Lung (tissue), 16 donors: Measurements from ENCODE around the gene SLC25A39. TPM values are rescaled to one million over a fixed set of nuclear protein-coding genes. Genes with fewer than 3 reads are reported as not detected.
"Not testable (repeated sequence)": the region's sequence is repeated elsewhere in the genome, so short reads cannot be mapped to it uniquely, and the experiment has no call there.

ENCODE experiments used
- ATAC-seq: fragments of 200-7000 bp; cut with Tn5 transposase; one replicate; pipeline ENCODE4 v1.9.1; 2020; ENCODE audit warnings: moderate number of reproducible peaks; ENCODE audit not compliant: insufficient read depth, low FRiP score
- DNase-seq, 3 donors: peaks; one replicate each; pipeline ENCODE4 v3.0.0-alpha.2; 2013 to 2017
- H3K27ac ChIP-seq, 2 donors: one replicate each; pipeline ENCODE4 v1.5.1; 2013; ENCODE audit warnings: mild to moderate bottlenecking in 2 of 2, moderate library complexity in 2 of 2, control low read depth in 1 of 2, inconsistent platforms in 1 of 2, low read depth in 1 of 2, low read length in 1 of 2
- H3K27me3 ChIP-seq, 3 donors: one replicate each; pipeline ENCODE4 v1.5.1; 2013; ENCODE audit warnings: low read length in 2 of 3; ENCODE audit not compliant: control insufficient read depth in 3 of 3, insufficient read depth in 3 of 3
- H3K36me3 ChIP-seq, 4 donors: one replicate each; pipeline ENCODE4 v1.5.1; 2013; ENCODE audit warnings: low read length in 4 of 4, mild to moderate bottlenecking in 1 of 4, moderate library complexity in 1 of 4; ENCODE audit not compliant: control insufficient read depth in 4 of 4, insufficient read depth in 4 of 4
- H3K4me1 ChIP-seq, 5 donors: one replicate each; pipeline ENCODE4 v1.5.1; 2013; ENCODE audit warnings: low read length in 5 of 5, mild to moderate bottlenecking in 2 of 5, moderate library complexity in 1 of 5; ENCODE audit not compliant: control insufficient read depth in 5 of 5, insufficient read depth in 5 of 5
- H3K4me3 ChIP-seq: one replicate; pipeline ENCODE4 v1.5.1; 2013; ENCODE audit warnings: mild to moderate bottlenecking, control low read depth, moderate library complexity
- H3K9ac ChIP-seq, 2 donors: one replicate each; pipeline ENCODE4 v1.5.1; 2013; ENCODE audit warnings: low read length in 2 of 2, control low read depth in 1 of 2; ENCODE audit not compliant: insufficient read depth in 1 of 2
- H3K9me3 ChIP-seq, 4 donors: one replicate each; pipeline ENCODE4 v1.5.1; 2013; ENCODE audit warnings: low read length in 3 of 4, mild to moderate bottlenecking in 1 of 4, moderate library complexity in 1 of 4; ENCODE audit not compliant: control insufficient read depth in 4 of 4, insufficient read depth in 3 of 4
- WGBS, 2 donors: extraction: QIAGEN DNeasy Blood & Tissue Kit; methylation state at CpG; one replicate each; pipeline ENCODE4 v1.1.7; 2013; 5-methylcytosine and 5-hydroxymethylcytosine counted together
- long read RNA-seq, 5 donors: transcript quantifications; one replicate each; lab custom pipeline, GENCODE V29; 2026
- polyA plus RNA-seq, 2 donors: library from polyadenylated mRNA; stranded (reverse); fragments of 200-250 nt; gene quantifications; one replicate each; pipeline ENCODE4 v1.2.1, GENCODE V29; 2013
- total RNA-seq, 2 donors: library from RNA; depleted of rRNA in 1 of 2; stranded (reverse); fragments of >200 nt in 1 of 2; gene quantifications; one replicate each; pipeline ENCODE4 v1.2.1, GENCODE V29; 2014 to 2021
- TF ChIP-seq, protein P1 (sequence below): IDR thresholded peaks from 2 replicates; pipeline ENCODE4 v1.5.1; 2012; ENCODE audit warnings: mild to moderate bottlenecking; ENCODE audit errors: control extremely low read depth, extremely low read depth
- donor health status: control.
- donor health status: control.
- donor health status: Bipolar disorder and iron deficiency.
- donor health status: healthy.
- donor health status: DM: yes; HTN: yes; CAD: no.

The SLC25A39 gene, protein sequence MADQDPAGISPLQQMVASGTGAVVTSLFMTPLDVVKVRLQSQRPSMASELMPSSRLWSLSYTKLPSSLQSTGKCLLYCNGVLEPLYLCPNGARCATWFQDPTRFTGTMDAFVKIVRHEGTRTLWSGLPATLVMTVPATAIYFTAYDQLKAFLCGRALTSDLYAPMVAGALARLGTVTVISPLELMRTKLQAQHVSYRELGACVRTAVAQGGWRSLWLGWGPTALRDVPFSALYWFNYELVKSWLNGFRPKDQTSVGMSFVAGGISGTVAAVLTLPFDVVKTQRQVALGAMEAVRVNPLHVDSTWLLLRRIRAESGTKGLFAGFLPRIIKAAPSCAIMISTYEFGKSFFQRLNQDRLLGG
- total RNA-seq, result 100 to 1,000 TPM in 1 of 2 donors, 10 to 100 TPM in 1; 66.4 to 134 TPM
- 100 to 1,000 TPM; 104 to 130 TPM for polyA plus RNA-seq
- long read RNA-seq, donor 1, transcript SLC25A39-201 (12 exons, 1,607 nt), result major isoform, 30 of 38 reads
- long read RNA-seq, donor 1, partial matches to known transcripts, result 0 of 38 reads
- long read RNA-seq, donor 1, other reads (novel, unspliced or antisense), result 0 of 38 reads
- long read RNA-seq, donor 2, transcript SLC25A39-201 (12 exons, 1,607 nt), result major isoform, 10 of 13 reads
- long read RNA-seq, donor 2, partial matches to known transcripts, result 0 of 13 reads
- long read RNA-seq, donor 2, other reads (novel, unspliced or antisense), result 0 of 13 reads
- long read RNA-seq, donor 3, transcript SLC25A39-201 (12 exons, 1,607 nt), result major isoform, 12 of 16 reads
- long read RNA-seq, donor 3, partial matches to known transcripts, result 0 of 16 reads
- long read RNA-seq, donor 3, other reads (novel, unspliced or antisense), result 0 of 16 reads
- long read RNA-seq, donor 4, transcript SLC25A39-201 (12 exons, 1,607 nt), result major isoform, 7 of 11 reads
- long read RNA-seq, donor 4, partial matches to known transcripts, result 0 of 11 reads
- long read RNA-seq, donor 4, other reads (novel, unspliced or antisense), result 0 of 11 reads
- long read RNA-seq, donor 5, transcript SLC25A39-201 (12 exons, 1,607 nt), result major isoform, 42 of 49 reads
- long read RNA-seq, donor 5, partial matches to known transcripts, result 0 of 49 reads
- long read RNA-seq, donor 5, other reads (novel, unspliced or antisense), result 0 of 49 reads

- ATAC-seq, result peak; percentile 95
- 0 to 1% methylated on average over 49 to 85 of the region's 85 CpGs for WGBS, 2 donors
- H3K9ac ChIP-seq, result peak within 1 kb of the TSS; percentile 40 to 46
- H3K4me3 ChIP-seq, result peak within 1 kb of the TSS; percentile 90
- H3K4me1 ChIP-seq, result peaks cover 0 to 12% (median 3%) of the 10 kb centered on the region in 5 donors
- peaks cover 0 to 26% (median 9%) of the 10 kb centered on the region in 4 donors for H3K36me3 ChIP-seq
- H3K27ac ChIP-seq, result peak within 1 kb of the TSS; percentile 83 to 96
- H3K27me3 ChIP-seq, result no peaks in the 10 kb centered on the region
- TF ChIP-seq, protein P1, sequence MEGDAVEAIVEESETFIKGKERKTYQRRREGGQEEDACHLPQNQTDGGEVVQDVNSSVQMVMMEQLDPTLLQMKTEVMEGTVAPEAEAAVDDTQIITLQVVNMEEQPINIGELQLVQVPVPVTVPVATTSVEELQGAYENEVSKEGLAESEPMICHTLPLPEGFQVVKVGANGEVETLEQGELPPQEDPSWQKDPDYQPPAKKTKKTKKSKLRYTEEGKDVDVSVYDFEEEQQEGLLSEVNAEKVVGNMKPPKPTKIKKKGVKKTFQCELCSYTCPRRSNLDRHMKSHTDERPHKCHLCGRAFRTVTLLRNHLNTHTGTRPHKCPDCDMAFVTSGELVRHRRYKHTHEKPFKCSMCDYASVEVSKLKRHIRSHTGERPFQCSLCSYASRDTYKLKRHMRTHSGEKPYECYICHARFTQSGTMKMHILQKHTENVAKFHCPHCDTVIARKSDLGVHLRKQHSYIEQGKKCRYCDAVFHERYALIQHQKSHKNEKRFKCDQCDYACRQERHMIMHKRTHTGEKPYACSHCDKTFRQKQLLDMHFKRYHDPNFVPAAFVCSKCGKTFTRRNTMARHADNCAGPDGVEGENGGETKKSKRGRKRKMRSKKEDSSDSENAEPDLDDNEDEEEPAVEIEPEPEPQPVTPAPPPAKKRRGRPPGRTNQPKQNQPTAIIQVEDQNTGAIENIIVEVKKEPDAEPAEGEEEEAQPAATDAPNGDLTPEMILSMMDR, result peak; percentile 73
- peak; percentile 92 to 97 (median 94) for DNase-seq
- no peaks in the 10 kb centered on the region for H3K9me3 ChIP-seq
These were observed at the start of gene SLC25A39 for GRCh38 chr17:44324571-44325275. Gene SLC25A39 (minus strand): TSS chr17:44324823. CDS start chr17:44323562, 1,261 bp downstream.

DNA sequence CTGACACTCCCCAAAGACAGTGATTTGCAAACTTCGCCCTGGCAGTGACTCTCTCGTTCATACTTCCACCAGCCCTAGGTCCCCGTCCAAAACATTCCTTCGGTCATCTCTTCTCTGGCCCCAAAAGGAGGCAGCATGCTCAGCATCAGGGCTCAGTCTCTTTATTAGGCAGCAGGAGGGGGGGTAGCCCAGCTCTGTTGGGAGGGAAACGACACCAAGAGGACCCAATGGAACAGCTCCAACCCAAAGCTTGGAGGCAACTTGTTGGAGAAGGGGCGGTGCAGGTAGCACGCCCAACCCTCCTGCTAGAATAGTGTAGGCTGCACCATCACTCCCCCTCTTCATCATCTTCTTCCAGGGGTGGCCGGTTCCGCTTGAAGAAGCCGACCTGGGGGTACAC is 47.4 kb upstream of the SLC25A39 start:
- Histone ChIP-seq H3K27ac (no peak overlapping the region), H3K9ac (no peak overlapping the region), H3K4me3 (no peak overlapping the region), H3K36me3 (no peaks in the 10 kb centered on the region), H3K9me3 (no peaks in the 10 kb centered on the region), H3K27me3 (no peaks in the 10 kb centered on the region), H3K4me1 (peaks cover 0 to 20% (median 7%) of the 10 kb centered on the region in 5 donors)
- DNase-seq (no peak), ATAC-seq (no peak)
- TF ChIP-seq, protein P1, result no peak
- 78 to 90% methylated on average over 10 of the region's 10 CpGs for WGBS, 2 donors

DNA sequence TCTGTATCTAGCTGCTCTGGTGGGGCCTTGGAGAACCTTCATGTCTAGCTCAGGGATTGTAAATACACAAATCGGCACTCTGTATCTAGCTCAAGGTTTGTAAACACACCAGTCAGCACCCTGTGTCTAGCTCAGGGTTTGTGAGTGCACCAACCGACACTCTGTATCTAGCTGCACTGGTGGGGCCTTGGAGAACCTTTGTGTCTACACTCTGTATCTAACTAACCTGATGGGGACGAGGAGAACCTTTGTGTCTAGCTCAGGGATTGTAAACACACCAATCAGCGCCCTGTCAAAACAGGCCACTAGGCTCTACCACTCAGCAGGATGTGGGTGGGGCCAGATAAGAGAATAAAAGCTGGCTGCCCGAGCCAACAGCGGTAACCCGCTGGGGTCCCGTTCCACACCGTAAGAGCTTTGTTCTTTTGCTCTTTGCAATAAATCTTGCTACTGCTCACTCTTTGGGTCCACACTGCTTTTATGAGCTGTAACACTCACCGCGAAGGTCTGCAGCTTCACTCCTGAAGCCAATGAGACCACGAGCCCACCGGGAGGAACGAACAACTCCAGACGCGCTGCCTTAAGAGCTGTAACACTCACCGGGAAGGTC is 44.9 kb upstream of the SLC25A39 start:
- not testable (repeated sequence) for H3K9me3 ChIP-seq, H3K36me3 ChIP-seq, H3K9ac ChIP-seq, H3K4me1 ChIP-seq, DNase-seq, H3K27ac ChIP-seq, H3K27me3 ChIP-seq, H3K4me3 ChIP-seq, ATAC-seq
- 51 to 63% methylated on average over 17 of the region's 17 CpGs for WGBS, 2 donors

- H3K4me3 ChIP-seq, H3K9me3 ChIP-seq, ATAC-seq, H3K9ac ChIP-seq, H3K36me3 ChIP-seq, H3K27ac ChIP-seq, DNase-seq, H3K4me1 ChIP-seq, H3K27me3 ChIP-seq: not testable (repeated sequence)
- 92 to 95% methylated on average over 36 to 42 of the region's 42 CpGs for WGBS, 2 donors
These were observed 44.0 kb upstream of the SLC25A39 start for GRCh38 chr17:44368391-44369243.
